ACHN (cell line): Measurements from ENCODE around the gene POLG.
A peak's percentile ranks its signal among the peaks of the same experiment; 100 is the strongest.

Experiments used
- DNase-seq: peaks from one replicate; pipeline ENCODE4 v3.0.0-alpha.2; 2015
- in situ Hi-C: cut with HindIII; loops from 2 replicates; pipeline ENCODE4 v1.10.0; 2017; ENCODE audit warnings: low sequenced_read_pairs, low pct_ligation_motif_present, low pct_unique_long_range_greater_than_20kb

POLG gene

DNA sequence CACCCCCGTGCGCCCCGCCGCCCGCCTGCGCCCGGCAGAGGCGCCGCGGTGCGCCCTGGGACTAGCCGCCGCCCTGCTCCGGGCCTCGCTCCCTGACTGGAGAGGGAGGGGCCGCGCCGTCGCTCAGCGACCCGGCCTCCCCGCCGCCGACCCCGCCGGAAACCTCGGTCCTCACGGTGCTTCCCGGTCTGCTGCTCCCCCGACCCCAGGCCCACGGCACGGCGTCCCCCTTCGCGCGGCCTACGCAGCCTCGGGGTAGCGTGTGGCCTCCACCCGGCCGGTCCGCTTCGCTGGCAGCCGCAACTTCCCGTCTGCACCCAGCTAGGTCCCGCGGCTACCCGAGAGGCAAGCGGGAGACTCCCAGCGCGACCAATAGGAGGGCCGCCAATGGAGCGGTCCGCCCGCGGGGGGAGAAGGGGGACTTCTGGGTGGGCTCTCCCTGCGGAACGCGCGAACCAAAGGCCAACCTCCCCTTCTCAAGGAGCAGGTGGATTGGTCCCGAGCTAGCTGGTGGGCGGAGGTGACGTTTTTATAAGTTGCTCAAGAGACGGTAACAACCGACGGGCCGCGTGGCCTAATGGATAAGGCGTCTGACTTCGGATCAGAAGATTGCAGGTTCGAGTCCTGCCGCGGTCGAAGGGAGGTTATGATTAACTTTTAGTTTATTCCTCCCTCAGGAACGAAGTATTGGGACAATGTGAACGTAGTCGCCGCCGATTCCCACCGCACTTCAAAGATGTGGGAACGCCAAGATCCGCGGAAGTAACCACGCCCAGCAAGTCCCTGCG lies at the start of gene POLG:
Gene POLG, minus strand, starts transcription at position 315 of the 788 bp plus-strand sequence. CDS start 1,070 bp downstream, outside the sequence.
- in situ Hi-C loops, result no loop called here
- peak; percentile 96 for DNase-seq

DNA sequence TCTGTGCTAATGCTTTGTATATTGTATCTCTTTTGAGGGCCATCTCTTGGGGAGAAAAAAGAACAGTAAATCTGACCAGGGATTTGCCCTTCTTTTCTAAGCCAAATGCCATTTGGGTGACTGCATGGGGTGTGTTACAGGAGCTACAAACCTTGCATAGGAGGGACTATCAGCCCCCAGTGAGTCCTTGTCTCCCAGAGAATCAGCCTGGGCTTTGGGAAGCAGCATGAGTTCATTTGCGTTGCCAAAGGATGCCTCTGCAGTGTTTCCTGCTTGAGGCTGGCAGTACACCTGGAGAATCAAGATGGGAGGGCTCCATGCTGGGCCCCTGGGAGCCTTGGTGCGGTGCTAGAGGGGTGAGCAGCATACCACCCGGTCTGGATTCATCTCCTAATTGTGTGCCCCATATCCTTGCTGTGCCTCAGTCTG lies 49.6 kb upstream of the POLG start:
- in situ Hi-C loops, result no loop called here
- no peak for DNase-seq

DNA sequence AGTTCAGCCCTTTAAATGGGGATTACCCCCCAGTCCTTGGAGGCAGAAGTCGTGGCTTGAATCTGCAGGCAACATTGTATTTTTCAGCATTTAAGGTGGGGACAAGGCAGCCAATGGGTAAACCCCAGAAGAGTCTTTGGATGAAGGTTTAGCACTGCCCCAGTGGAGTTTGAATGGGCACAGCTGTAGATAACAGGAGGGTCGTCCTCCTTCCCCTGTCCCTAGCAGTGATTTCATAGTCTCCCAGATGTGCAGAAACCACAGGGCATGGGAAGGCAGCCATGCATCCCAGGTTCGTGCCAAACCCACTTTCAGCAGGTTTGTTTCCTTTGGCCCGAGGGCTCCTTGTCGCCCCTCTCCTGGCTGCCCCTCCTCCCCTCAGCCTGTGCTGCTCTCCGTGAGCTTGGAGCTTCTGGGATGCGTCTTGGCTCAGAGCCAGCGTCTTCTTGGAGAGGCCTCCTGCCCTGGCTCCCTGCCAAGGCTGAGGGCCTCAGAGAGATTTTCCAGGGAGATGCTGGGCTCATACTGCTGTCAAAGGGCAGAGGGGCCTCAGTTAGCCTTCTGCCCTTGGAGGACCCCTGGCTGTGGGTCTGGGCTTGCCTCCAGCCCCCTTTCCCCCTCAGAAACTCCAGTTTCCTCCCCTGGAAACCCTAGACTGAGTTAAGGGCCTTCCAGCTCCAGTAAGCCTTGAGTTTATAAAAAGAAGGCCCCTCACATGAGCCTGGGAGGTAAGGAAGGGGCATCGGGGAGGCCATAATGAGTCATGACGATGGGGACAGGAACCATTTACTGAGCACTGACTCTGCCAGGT lies 48.9 kb upstream of the POLG start:
- in situ Hi-C loops, result no loop called here
- no peak for DNase-seq

DNA sequence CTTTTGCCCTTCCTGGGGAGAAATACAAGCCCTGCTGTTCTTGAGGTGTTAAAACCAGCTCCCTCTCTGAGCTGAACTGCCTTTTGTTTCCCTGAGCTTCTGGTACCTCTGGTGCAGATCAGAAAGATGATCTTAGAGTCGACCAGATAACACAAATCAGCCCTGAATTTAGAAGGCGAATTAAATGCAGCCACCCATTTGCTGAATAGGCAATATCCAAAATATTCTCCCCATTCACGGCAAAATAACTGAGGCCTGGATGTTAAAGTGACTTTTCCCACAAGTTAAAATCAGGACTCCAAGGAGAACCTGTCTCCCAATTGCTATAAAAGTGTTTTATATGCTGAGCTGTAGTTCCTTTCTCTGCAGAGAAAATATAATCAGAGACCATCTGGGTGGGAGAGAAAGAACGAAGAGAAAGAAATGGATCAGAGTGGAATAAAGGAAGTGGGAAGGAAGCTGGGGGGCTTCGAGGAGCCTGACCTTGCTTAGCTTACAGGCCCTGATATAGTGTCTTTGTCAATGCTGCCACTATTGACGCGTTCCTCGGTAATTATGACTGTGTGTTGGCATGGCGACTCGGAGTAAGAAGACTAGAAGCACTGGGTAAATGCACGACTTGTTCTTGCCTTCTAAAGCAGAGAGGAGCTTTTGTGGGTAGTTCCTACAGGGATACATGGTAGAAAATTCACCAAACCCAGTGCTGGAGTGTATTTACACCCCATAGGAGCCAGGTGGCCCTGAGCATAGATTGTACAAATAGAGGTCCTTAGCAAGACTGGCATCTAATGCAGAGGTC lies 47.5 kb upstream of the POLG start:
- DNase-seq, result no peak

DNA sequence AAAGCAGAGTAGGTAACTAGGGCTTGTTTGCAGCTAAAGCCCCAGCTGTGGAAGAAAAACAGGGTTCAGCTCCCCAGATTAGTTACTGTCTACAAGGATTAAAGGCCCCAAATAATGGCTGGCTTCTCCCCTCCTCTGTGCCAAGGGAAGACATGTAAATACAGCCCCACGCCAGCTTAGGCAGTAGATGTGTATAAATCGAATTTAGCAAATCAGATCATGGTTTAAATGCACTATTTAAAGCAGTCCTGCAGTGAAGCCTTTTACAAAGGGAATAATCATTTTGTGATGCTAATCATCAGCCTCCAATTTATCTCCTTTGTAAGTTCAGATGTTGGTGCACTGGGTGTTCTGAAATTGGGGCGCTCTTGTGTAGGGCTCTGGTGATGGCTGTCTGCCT lies 46.7 kb upstream of the POLG start:
- in situ Hi-C loops, result no loop called here
- no peak for DNase-seq

More for the DNA sequence above, 47.5 kb upstream of the POLG start:
- in situ Hi-C loops, result no loop called here

DNA sequence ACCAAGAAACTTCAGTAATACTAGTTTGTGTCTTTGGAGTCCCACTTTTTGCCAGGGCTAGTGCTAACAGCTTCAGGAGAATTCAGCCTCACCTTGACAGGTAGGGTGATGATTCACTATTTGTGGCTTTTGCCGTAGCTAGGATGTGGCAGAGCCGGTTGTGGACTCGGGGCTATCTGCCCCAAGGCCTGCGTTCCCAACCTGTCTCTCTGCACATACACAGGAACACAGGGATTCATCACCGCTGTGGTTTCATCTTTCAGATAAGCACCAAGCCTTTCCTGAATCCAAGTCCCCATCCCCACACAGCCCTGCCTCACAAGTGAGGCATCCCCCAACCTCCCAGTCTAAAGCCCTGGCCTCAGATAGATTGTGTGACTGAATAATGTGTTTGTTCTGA lies 45.2 kb upstream of the POLG start:
- no peak for DNase-seq
- in situ Hi-C loops, result no loop called here

DNA sequence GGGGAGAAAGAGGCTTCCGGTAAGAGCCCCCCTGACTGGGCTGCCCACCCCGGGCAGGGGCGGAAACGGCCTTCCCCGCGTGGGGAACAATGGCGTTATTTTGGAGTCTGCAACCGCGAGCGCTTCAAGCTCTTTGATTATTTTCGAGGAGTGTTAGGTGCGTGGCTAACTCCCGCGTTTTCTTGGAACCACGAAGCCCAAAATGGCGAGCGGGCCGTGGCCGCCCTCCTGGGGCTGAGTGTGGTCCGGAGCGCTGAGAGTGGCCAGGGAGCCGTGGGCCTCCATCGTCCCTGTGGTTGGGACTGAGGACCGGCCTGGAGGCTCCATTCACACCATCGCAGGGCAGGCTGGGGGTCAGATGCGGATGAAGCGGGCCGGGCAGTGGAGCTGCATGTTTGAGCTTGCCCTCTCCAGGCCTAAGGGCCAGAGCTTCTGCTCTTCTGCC lies 44.6 kb upstream of the POLG start:
- in situ Hi-C loops, result no loop called here
- DNase-seq, result no peak

DNA sequence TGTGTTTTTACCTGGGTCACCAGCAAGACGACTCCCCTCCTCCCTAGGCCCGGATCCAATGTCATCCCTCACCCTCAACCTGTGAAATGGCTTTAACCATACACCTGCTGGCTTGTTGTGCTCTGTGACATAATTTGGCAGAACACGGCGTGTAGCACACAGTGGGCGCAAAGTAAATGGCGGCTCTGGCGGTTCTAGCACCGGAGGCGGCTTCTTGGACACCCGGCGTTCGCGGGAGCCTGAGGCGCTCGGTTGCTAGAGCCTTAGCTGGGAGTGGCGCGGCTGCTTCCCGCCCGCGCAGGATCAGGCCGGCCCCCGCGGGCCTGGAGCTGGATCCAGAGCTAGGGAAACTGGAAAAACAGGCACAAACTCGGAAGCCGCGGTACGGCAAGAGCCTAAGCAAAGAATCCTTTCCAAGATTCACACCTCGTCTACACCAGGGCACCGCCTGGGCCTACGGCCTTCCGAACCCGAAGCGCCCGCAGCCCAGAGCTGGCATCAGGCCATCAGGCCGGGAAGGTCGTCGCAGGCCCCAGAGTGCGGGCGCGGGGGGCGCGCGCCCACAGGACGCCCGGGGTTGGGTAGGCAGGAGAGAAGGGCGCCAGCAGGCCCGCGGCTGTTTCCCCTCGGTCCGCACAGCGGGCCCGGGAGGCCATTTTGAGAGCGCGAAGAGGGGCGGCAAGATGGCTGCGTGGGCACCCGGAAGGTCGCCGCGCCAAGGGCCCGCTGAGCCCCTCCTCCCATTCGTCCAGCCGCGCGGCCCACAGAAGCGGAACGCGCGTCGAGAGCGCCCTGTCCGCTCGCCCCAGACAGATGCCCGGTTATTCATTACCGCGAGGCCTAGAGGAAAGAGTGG lies 43.9 kb upstream of the POLG start:
- no peak for DNase-seq
- in situ Hi-C loops, result no loop called here

DNA sequence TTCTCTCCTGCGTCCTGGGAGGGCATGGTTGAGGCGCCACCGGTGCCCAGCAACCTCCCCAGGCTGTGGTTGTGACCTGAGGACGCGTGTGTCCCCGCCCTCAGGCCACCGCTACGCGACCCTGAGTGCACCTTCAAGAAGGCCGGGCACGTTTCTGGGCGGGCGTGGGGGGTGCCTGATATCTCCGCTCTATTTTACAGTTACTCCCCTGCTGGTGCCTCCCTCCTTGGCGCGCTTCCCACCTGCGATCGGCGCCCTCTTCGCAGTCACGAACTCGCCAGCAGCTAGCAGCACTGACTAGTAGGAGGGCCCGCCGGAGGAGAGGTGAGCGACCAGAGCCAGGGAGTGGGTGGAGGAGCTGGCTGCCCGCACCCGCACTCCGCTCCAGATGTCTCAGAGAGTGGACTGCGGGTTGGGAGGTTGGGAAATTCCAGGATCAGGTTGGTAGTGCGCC lies 43.2 kb upstream of the POLG start:
- in situ Hi-C loops, result no loop called here
- DNase-seq, result no peak

DNA sequence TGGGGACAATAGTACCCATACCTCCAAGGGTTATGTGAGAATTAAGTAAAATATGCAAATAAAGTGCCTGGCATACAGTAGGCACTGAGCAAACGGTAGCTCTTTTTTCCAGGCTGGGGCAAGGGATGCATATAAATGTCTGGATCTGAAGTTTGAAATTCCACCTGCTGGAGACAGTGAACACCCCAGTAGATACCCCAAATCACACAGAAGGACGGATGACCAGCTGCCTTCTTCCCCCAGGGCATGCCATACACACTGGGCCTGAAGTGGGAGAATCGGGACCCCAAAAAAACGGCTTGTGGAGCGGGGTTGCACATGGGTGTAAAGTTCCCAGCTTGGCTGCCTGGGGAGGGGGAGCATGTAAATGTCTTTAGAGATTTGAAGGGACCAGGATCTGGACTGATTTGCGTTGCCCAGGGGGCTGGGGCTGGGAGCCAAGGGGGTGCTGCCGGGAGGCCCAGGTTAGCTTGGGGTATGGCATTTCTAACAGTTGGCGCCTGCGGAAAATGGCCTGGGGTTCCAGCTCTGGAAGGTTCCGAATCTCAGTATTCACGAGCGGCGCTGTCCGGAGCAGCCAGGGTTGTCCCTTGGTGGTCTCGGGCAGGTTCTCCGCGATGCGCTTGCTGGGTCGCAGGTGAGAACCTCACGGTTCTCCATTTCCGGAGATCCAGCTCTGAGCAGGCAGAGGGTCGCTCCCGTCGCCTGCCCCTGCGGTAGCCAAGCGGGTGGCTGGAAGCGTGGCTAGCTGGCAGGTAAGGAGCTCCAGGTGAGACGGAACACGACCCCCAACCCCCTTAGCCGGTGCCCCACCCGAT lies 42.6 kb upstream of the POLG start:
- in situ Hi-C loops, result no loop called here
- DNase-seq, result no peak

DNA sequence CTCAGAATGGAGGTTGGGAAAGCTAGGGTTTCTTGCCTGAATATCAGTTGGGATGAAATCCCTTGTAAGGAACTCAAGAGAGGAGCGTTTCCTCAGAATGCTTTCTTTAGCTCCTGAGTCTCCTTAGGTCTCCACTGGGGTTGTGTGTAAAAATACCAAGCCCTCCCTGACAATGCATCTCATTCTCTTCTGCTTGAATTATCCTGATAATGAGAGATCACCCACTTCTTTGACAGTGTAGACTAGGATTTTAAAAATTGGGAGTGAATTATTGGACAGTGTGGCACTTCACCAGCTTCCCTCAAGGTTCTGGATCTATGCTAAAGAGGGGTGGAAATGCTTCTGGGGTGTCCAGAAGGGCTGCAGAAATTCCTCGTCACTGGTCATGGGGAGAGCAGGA lies 41.8 kb upstream of the POLG start:
- no peak for DNase-seq
- in situ Hi-C loops, result no loop called here

DNA sequence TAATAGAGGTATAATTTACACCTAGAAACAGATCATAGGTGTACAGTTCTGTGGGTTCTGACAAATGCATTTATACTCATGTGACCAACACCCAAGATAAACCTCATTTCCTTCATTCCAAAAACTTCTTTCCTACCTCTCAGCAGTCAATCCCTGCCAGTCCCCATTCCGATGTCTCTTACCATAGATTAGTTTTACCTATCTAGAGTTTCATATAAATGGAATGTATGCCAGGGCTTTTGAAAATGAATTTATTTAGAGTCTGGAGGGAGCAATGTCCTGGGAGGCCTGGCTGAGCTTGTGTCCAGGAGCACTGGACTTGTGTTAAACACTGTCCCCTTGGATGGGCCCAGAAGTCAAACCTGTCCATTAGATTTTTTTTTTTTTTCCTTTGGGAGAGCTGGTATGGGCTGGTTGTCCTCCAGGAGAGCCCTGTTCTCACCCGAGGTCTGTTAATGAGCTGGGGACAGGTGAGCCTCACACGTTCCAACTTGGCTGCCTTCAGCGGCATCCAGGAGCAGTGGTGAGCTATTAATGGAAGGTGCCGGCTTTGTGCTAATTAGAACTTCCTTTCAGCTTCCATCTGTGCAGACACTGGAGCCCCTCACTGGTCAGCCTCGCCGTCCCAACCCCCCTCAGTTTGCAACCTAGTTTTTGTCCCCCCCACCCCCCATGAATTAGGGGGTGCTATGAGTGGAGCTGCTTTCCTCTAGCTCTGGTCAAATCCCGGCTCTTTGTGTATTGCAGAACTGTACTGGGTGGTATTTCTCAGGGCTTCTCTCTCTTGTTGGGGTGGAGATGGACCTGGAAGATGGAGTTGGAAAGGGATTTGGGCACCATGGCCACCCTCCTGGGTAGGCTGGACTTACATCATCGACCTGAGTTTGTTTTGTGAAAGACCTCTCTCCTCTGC lies 40.7 kb upstream of the POLG start:
- no peak for DNase-seq
- in situ Hi-C loops, result no loop called here

DNA sequence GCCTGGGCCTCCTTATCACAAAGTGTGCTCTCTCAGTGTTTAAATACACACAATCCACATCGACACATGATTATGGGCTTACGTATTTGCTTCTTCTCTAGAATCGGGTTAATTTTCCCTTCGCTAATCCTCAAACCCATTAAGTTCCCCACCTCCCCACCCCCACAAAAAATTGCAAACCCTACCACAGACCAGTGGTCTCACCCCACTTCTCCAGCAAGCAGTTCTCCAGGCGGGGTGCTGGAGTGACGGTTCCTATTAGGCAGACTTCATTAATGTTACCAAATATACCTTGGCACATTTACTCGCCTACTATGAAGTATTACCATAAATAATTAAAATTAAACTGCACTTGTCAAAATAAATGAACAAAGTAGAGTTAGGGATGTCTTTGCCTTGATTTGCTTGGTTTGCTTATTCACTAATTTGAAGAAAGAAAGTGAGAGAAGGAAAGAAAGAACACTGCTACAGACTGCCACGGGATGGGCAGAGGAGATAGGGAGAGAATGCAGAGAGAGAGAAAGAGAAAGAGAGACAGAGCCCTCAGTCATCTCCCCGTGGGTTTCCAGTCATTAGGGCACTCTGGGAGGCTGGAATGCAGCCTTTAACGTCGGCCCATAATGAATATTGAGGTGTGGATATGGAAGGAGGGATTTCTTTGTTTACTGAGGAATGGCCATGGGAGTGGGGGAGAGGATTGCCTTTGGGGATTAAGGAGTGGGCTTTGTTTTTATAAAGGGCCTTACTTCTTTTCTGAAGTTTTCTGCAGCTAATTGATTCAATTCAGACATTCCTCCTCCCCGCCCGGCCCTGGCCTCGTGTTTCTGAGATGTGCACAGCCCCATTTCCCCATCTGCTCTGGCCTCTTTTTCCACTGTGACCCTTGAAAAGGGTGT lies 39.7 kb upstream of the POLG start:
- no peak for DNase-seq
- in situ Hi-C loops, result no loop called here

DNA sequence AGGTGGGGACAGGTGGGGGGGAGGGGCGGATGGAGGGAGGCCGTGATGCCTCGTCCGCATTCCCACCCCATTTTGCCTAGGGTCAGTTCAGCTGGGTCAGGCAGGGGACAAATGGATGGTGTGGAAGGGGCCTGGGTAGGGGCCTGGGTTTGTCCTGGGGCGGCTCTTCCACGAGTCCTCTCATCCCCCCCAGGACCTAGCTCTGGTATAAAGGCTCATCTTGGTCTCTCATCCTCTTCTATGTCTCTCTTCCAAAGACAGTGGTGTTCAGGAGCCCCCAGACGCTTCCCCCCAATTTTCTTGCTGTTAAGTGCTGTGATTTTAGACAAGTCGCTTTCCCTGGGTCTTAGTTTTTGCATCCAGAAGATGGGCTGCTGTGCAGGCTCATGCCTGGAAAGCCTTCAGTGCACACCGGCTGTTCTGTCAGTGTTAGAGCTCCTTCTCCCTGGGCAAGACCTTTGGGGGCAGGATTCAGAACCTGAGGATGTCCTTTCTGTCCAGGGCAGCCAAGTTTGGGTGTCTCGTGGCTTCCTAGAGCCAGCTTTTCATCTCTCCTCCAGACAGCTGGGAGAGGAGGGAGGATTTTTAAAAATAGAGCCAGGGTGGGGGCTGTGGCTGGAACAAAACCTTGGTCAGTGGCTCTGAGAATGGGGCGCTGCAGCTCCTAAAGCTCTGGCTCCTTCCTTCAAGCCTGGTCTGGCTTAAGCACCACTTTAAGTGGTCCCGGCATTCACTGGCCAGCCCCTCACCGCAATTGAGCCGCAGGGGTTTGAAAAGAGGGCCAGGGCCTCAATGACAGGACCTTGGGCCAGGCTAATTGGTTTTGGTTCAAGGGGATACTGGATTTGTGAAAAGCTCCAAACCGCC lies 37.7 kb upstream of the POLG start:
- DNase-seq, result no peak
- in situ Hi-C loops, result no loop called here
